GM19397 (cell line): ENCODE measurements around the gene SERP2.

Source experiments
- ATAC-seq: cut with Tn5 transposase; IDR thresholded peaks from one replicate; pipeline ENCODE4 v1.9.1; 2021; ENCODE audit warnings: mild to moderate bottlenecking, moderate library complexity; ENCODE audit not compliant: unreplicated experiment

Gene SERP2

GRCh38 chr13:44432650-44433049 is 59.0 kb downstream of the SERP2 start:
- ATAC-seq, result no peak

- no peak for ATAC-seq
Observed at GRCh38 chr13:44433863-44434765, 60.5 kb downstream of the SERP2 start.

GRCh38 chr13:44434766-44435141 is 61.1 kb downstream of the SERP2 start:
- ATAC-seq, result no peak

- peak; percentile 88 for ATAC-seq
Observed at GRCh38 chr13:44435142-44435918, 61.7 kb downstream of the SERP2 start.

GRCh38 chr13:44435919-44436510 is 62.4 kb downstream of the SERP2 start:
- ATAC-seq, result no peak

- no peak for ATAC-seq
Observed at GRCh38 chr13:44436589-44437337, 63.1 kb downstream of the SERP2 start.

GRCh38 chr13:44437356-44438233 is 64.0 kb downstream of the SERP2 start:
- ATAC-seq, result no peak

- no peak for ATAC-seq
Observed at GRCh38 chr13:44438234-44438579, 64.6 kb downstream of the SERP2 start.

- no peak for ATAC-seq
Observed at GRCh38 chr13:44439452-44440024, 65.9 kb downstream of the SERP2 start.

- ATAC-seq, result no peak
Observed at GRCh38 chr13:44440046-44440608, 66.5 kb downstream of the SERP2 start.
